ENCODE results near the gene NANS.
"Not testable (repeated sequence)": the region's sequence is repeated elsewhere in the genome, so short reads cannot be mapped to it uniquely, and the experiment has no call there.

NANS gene

GRCh38 chr9:98085058-98085457 is 28.5 kb downstream of the NANS start:
- no peak overlapping the region for H3K27ac ChIP-seq
- TF ChIP-seq CTCF (IDR thresholded peaks at IDR 0.05) (no peak), ZFX (IDR thresholded peaks at IDR 0.05; ENCODE audit: borderline replicate concordance) (no peak)

- no peak overlapping the region for H3K27ac ChIP-seq
- TF ChIP-seq CTCF (IDR thresholded peaks at IDR 0.05) (no peak), ZFX (IDR thresholded peaks at IDR 0.05; ENCODE audit: borderline replicate concordance) (no peak)
These were observed 29.4 kb downstream of the NANS start for GRCh38 chr9:98085944-98086343.

- TF ChIP-seq CTCF (IDR thresholded peaks at IDR 0.05) (no peak), ZFX (IDR thresholded peaks at IDR 0.05; ENCODE audit: borderline replicate concordance) (no peak)
- no peak overlapping the region for H3K27ac ChIP-seq
These were observed 29.9 kb downstream of the NANS start for GRCh38 chr9:98086461-98086860.

- no peak for TF ChIP-seq ZFX (IDR thresholded peaks at IDR 0.05; ENCODE audit: borderline replicate concordance)
- no peak for TF ChIP-seq CTCF (IDR thresholded peaks at IDR 0.05)
- no peak overlapping the region for H3K27ac ChIP-seq
These were observed 31.2 kb downstream of the NANS start for GRCh38 chr9:98087420-98088354.

GRCh38 chr9:98090674-98091073 is 34.1 kb downstream of the NANS start:
- H3K27ac ChIP-seq = not testable (repeated sequence)

GRCh38 chr9:98091735-98092612 is 35.4 kb downstream of the NANS start:
- H3K27ac ChIP-seq = no peak overlapping the region
- no peak for TF ChIP-seq CTCF (IDR thresholded peaks at IDR 0.05)
- no peak for TF ChIP-seq ZFX (IDR thresholded peaks at IDR 0.05; ENCODE audit: borderline replicate concordance)

- no peak overlapping the region for H3K27ac ChIP-seq
- TF ChIP-seq CTCF (IDR thresholded peaks at IDR 0.05) (no peak), ZFX (IDR thresholded peaks at IDR 0.05; ENCODE audit: borderline replicate concordance) (no peak)
These were observed 36.0 kb downstream of the NANS start for GRCh38 chr9:98092613-98092931.
